Mucosa of gallbladder (tissue), 1 donor: ENCODE results near the gene HSPB1. TPM values are rescaled to one million over a fixed set of nuclear protein-coding genes. Genes with fewer than 3 reads are reported as not detected.
A peak's percentile ranks its signal among the peaks of the same experiment; 100 is the strongest.
"Not testable (repeated sequence)": the region's sequence is repeated elsewhere in the genome, so short reads cannot be mapped to it uniquely, and the experiment has no call there.

ENCODE experiments used
- DNase-seq: peaks from one replicate; pipeline ENCODE4 v3.0.0-alpha.2; 2020; ENCODE audit warnings: low spot score
- total RNA-seq: library from RNA; stranded (reverse); gene quantifications from one replicate; pipeline ENCODE4 v1.2.1, GENCODE V29; 2021
- donor health status: DM: no; HTN: no; CAD: no.

The HSPB1 gene
- total RNA-seq, 1 donor from 2014 or later: 1,198 TPM

- DNase-seq: no peak
Observed at GRCh38 chr7:76333511-76334101, 31.1 kb downstream of the HSPB1 start.

GRCh38 chr7:76334320-76334967 lies 32.0 kb downstream of the HSPB1 start:
- DNase-seq: no peak

GRCh38 chr7:76335417-76335816 lies 32.9 kb downstream of the HSPB1 start:
- DNase-seq: not testable (repeated sequence)

GRCh38 chr7:76336094-76336493 lies 33.6 kb downstream of the HSPB1 start:
- DNase-seq: no peak

GRCh38 chr7:76337147-76337546 lies 34.7 kb downstream of the HSPB1 start:
- no peak for DNase-seq

GRCh38 chr7:76338298-76339084 lies 36.0 kb downstream of the HSPB1 start:
- DNase-seq: no peak

- DNase-seq: no peak
Observed at GRCh38 chr7:76340617-76341131, 38.2 kb downstream of the HSPB1 start.

GRCh38 chr7:76342222-76342621 lies 39.7 kb downstream of the HSPB1 start:
- no peak for DNase-seq

- no peak for DNase-seq
Observed at GRCh38 chr7:76343294-76343930, 40.9 kb downstream of the HSPB1 start.

- no peak for DNase-seq
Observed at GRCh38 chr7:76343931-76344321, 41.5 kb downstream of the HSPB1 start.

GRCh38 chr7:76346097-76346496 lies 43.6 kb downstream of the HSPB1 start:
- peak; percentile 68 for DNase-seq

GRCh38 chr7:76346778-76347177 lies 44.3 kb downstream of the HSPB1 start:
- DNase-seq: no peak

- DNase-seq: no peak
Observed at GRCh38 chr7:76347710-76348109, 45.2 kb downstream of the HSPB1 start.

- DNase-seq: no peak
Observed at GRCh38 chr7:76349313-76349885, 46.9 kb downstream of the HSPB1 start.

GRCh38 chr7:76351372-76351771 lies 48.9 kb downstream of the HSPB1 start:
- DNase-seq: no peak

GRCh38 chr7:76352193-76352592 lies 49.7 kb downstream of the HSPB1 start:
- DNase-seq: no peak

- no peak for DNase-seq
Observed at GRCh38 chr7:76353744-76354143, 51.3 kb downstream of the HSPB1 start.

Other genes with a start within 250 kb of the HSPB1 start
- gene SRRM3, start 100.8 kb upstream of the HSPB1 start, total RNA-seq: 1.6 TPM
- 95.4 TPM for gene YWHAG, start 56.3 kb downstream of the HSPB1 start, total RNA-seq
- gene SSC4D, start 107.0 kb downstream of the HSPB1 start, total RNA-seq: 0.40 TPM
- gene ZP3, start 122.3 kb downstream of the HSPB1 start, total RNA-seq: 5.6 TPM
- 47.4 TPM for gene DTX2, start 159.0 kb downstream of the HSPB1 start, total RNA-seq
- gene UPK3B, start 207.9 kb downstream of the HSPB1 start, total RNA-seq: 3.3 TPM
- not detected for gene SPDYE16, start 240.6 kb downstream of the HSPB1 start, total RNA-seq